B cell (primary cell): ENCODE data around the gene SMIM22. TPM values are rescaled to one million over a fixed set of nuclear protein-coding genes. Genes with fewer than 3 reads are reported as not detected.

Experiments
- ATAC-seq: fragments of 200-7000 bp; cut with Tn5 transposase; one replicate; pipeline ENCODE4 v1.10.0; 2021; ENCODE audit warnings: low read depth, mild to moderate bottlenecking, moderate number of reproducible peaks, moderate library complexity
- CTCF ChIA-PET: fragments of 350-600 bp; sonication (Branson Sonifier 250); formaldehyde crosslinking; loops from one replicate; lab custom pipeline; 2021; ENCODE audit warnings: antibody characterized with exemption, inconsistent platforms; lab: Charles Lee
- POLR2A ChIA-PET: fragments of 350-600 bp; sonication (Branson Sonifier 250); formaldehyde crosslinking; loops from one replicate; lab custom pipeline; 2021; ENCODE audit warnings: antibody characterized with exemption; lab: Charles Lee
- DNase-seq: peaks from one replicate; pipeline ENCODE4 v3.0.0; 2013
- H2AFZ ChIP-seq: 2 replicates; pipeline ENCODE4 v1.6.1; 2012; ENCODE audit warnings: mild to moderate bottlenecking, low read depth, low read length; ENCODE audit not compliant: insufficient read depth, poor library complexity, severe bottlenecking
- H3K27ac ChIP-seq, 2 donors: 1 replicate in 1 of 2; 2 replicates in 1 of 2; pipeline ENCODE4 v1.5.1; 2012 to 2013; ENCODE audit warnings: low read length in 2 of 2, mild to moderate bottlenecking in 2 of 2, moderate library complexity in 1 of 2
- H3K27me3 ChIP-seq, 4 experiments: fragments of 200-600 bp in 1 of 4; sonication (generic) in 1 of 4; replicated peaks in 1 of 4; 1 replicate in 2 of 4; 2 replicates in 2 of 4; pipeline versions ENCODE4 v1.6.1 to v1.7.0; 2013 to 2016; ENCODE audit warnings: low read length in 3 of 4, mild to moderate bottlenecking in 2 of 4, mixed read lengths in 1 of 4, moderate library complexity in 1 of 4; ENCODE audit not compliant: insufficient read depth in 4 of 4, control insufficient read depth in 3 of 4; ENCODE audit errors: control extremely low read depth in 1 of 4
- H3K36me3 ChIP-seq, 2 experiments: replicated peaks in 1 of 2; 1 replicate in 1 of 2; 2 replicates in 1 of 2; pipeline versions ENCODE4 v1.6.1 to v1.7.1; 2013; ENCODE audit warnings: low read length in 1 of 2; ENCODE audit not compliant: insufficient read depth in 2 of 2, control insufficient read depth in 1 of 2; ENCODE audit errors: control extremely low read depth in 1 of 2, extremely low read depth in 1 of 2
- H3K4me1 ChIP-seq, 2 donors: fragments of 200-600 bp in 1 of 2; sonication (generic) in 1 of 2; 1 replicate in 1 of 2; 2 replicates in 1 of 2; pipeline versions ENCODE4 v1.5.1 to v1.6.1; 2013 to 2017; ENCODE audit warnings: low read length in 2 of 2; ENCODE audit not compliant: control insufficient read depth in 2 of 2, insufficient read depth in 2 of 2
- H3K4me2 ChIP-seq: replicated peaks from 2 replicates; pipeline ENCODE3; 2012; ENCODE audit warnings: mild to moderate bottlenecking, low read depth, low read length; ENCODE audit not compliant: poor library complexity, severe bottlenecking
- H3K4me3 ChIP-seq, 5 experiments: fragments of 200-600 bp in 1 of 5; sonication (generic) in 1 of 5; 1 replicate in 3 of 5; 2 replicates in 2 of 5; pipeline versions ENCODE4 v1.5.1 to v1.7.0; 2011 to 2016; ENCODE audit warnings: low read length in 4 of 5, mild to moderate bottlenecking in 4 of 5, low read depth in 2 of 5, control low read depth in 1 of 5, moderate library complexity in 1 of 5; ENCODE audit not compliant: insufficient read depth in 1 of 5; ENCODE audit errors: control extremely low read depth in 1 of 5, extremely low read depth in 1 of 5
- H3K79me2 ChIP-seq: fragments of 200-600 bp; sonication (generic); one replicate; pipeline ENCODE4 v1.6.0; 2016; ENCODE audit warnings: low read length; ENCODE audit not compliant: control insufficient read depth, insufficient read depth
- H3K9ac ChIP-seq: fragments of 200-600 bp; sonication (generic); 2 replicates; pipeline ENCODE4 v1.6.1; 2017; ENCODE audit warnings: mild to moderate bottlenecking, low read length, moderate library complexity
- H3K9me3 ChIP-seq, 3 donors: one replicate each; pipeline versions ENCODE4 v1.6.1 to v1.7.1; 2013; ENCODE audit warnings: low read length in 2 of 3; ENCODE audit not compliant: control insufficient read depth in 2 of 3, insufficient read depth in 1 of 3; ENCODE audit errors: control extremely low read depth in 1 of 3
- H4K20me1 ChIP-seq: 2 replicates; pipeline ENCODE4 v1.6.0; 2012; ENCODE audit warnings: mild to moderate bottlenecking, low read length; ENCODE audit not compliant: insufficient read depth, control insufficient read depth, poor library complexity, severe bottlenecking
- H3K27ac Mint-ChIP-seq: one replicate; pipeline ENCODE4 v1.8.0; 2021; ENCODE audit warnings: mixed read lengths
- H3K27me3 Mint-ChIP-seq: one replicate; pipeline ENCODE4 v1.8.0; 2021; ENCODE audit warnings: mixed read lengths
- H3K4me1 Mint-ChIP-seq: one replicate; pipeline ENCODE4 v1.8.0; 2021; ENCODE audit warnings: mixed read lengths
- H3K4me3 Mint-ChIP-seq: one replicate; pipeline ENCODE4 v1.8.0; 2021; ENCODE audit warnings: mixed read lengths
- H3K9me3 Mint-ChIP-seq: one replicate; pipeline ENCODE4 v1.8.0; 2022; ENCODE audit warnings: mixed read lengths; ENCODE audit not compliant: insufficient read depth
- EZH2 ChIP-seq: IDR thresholded peaks from 2 replicates; pipeline ENCODE4 v1.6.1; 2012; ENCODE audit warnings: borderline replicate concordance, low read depth, mild to moderate bottlenecking, moderate library complexity, low read length; ENCODE audit not compliant: insufficient read depth, poor library complexity, severe bottlenecking
- WGBS: methylation state at CpG from one replicate; pipeline ENCODE4 v1.1.5; 2013; ENCODE audit warnings: missing lambda C conversion rate; ENCODE audit not compliant: insufficient coverage; 5-methylcytosine and 5-hydroxymethylcytosine counted together
- intact Hi-C: fragments of 100-400 bp; cut with micrococcal nuclease; formaldehyde crosslinking; loops from one replicate; pipeline ENCODE4 v1.10.0; 2022
- polyA plus RNA-seq: library from polyadenylated mRNA; depleted of rRNA; stranded (reverse); fragments of >200 nt; gene quantifications from 2 replicates; pipeline ENCODE4 v1.2.3, GENCODE V29; 2012
- total RNA-seq, 2 donors: library from RNA; stranded (reverse); fragments of 120-200 nt in 1 of 2; gene quantifications; 1 replicate in 1 of 2; 2 replicates in 1 of 2; pipeline versions ENCODE4 v1.2.3 to v1.2.4, GENCODE V29; 2013 to 2022
- TF ChIP-seq, protein P1 (sequence below): fragments of 200-600 bp; IDR thresholded peaks from one replicate; pipeline ENCODE4 v1.8.0; 2022; ENCODE audit warnings: antibody characterized with exemption, mild to moderate bottlenecking

The SMIM22 gene
- total and polyA plus RNA-seq, 2 donors (not counting 1 experiment from before 2014, with no cell fraction given) = not detected

GRCh38 chr16:4785758-4786433, 9.3 kb upstream of the SMIM22 start:
- peaks cover 0 to 3% (median 0%) of the 10 kb centered on the region in 4 experiments for H3K27me3 ChIP-seq
- no peak overlapping the region for H2AFZ ChIP-seq
- H3K9ac ChIP-seq = no peak overlapping the region
- no peak for DNase-seq
- Mint-ChIP-seq H3K4me3 (no peak overlapping the region), H3K27ac (no peak overlapping the region), H3K4me1 (peaks cover 1% of the 10 kb centered on the region), H3K27me3 (no peaks in the 10 kb centered on the region), H3K9me3 (no peaks in the 10 kb centered on the region)
- POLR2A ChIA-PET = interaction anchor here (0.6 to 0.7 kb wide), 3 partner anchors 85 to 298 kb away, joined by 3 to 12 read pairs (median 7); no protein-coding TSS in a partner anchor
- CTCF ChIA-PET = no interaction called here
- H3K4me2 ChIP-seq = no peak overlapping the region
- 93% methylated on average over 8 of the region's 23 CpGs for WGBS
- H3K36me3 ChIP-seq = no peaks in the 10 kb centered on the region
- TF ChIP-seq, protein P1, sequence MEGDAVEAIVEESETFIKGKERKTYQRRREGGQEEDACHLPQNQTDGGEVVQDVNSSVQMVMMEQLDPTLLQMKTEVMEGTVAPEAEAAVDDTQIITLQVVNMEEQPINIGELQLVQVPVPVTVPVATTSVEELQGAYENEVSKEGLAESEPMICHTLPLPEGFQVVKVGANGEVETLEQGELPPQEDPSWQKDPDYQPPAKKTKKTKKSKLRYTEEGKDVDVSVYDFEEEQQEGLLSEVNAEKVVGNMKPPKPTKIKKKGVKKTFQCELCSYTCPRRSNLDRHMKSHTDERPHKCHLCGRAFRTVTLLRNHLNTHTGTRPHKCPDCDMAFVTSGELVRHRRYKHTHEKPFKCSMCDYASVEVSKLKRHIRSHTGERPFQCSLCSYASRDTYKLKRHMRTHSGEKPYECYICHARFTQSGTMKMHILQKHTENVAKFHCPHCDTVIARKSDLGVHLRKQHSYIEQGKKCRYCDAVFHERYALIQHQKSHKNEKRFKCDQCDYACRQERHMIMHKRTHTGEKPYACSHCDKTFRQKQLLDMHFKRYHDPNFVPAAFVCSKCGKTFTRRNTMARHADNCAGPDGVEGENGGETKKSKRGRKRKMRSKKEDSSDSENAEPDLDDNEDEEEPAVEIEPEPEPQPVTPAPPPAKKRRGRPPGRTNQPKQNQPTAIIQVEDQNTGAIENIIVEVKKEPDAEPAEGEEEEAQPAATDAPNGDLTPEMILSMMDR = no peak
- no peak for TF ChIP-seq EZH2
- H4K20me1 ChIP-seq = no peaks in the 10 kb centered on the region
- no peaks in the 10 kb centered on the region for H3K4me1 ChIP-seq
- no peaks in the 10 kb centered on the region for H3K9me3 ChIP-seq
- no peak for ATAC-seq
- H3K79me2 ChIP-seq = no peaks in the 10 kb centered on the region
- intact Hi-C loops = no loop called here
- no peak overlapping the region for H3K27ac ChIP-seq
- no peak overlapping the region for H3K4me3 ChIP-seq

GRCh38 chr16:4787068-4787467, 8.1 kb upstream of the SMIM22 start:
- ChIA-PET POLR2A (no interaction called here), CTCF (interaction anchor here (0.6 kb wide), 2 partner anchors 248 to 497 kb away, joined by 3 read pairs; no protein-coding TSS in a partner anchor)
- intact Hi-C loops = no loop called here
- Histone ChIP-seq H4K20me1 (no peaks in the 10 kb centered on the region), H3K4me3 (no peak overlapping the region), H3K36me3 (no peaks in the 10 kb centered on the region), H3K4me1 (no peaks in the 10 kb centered on the region), H3K79me2 (no peaks in the 10 kb centered on the region), H3K27ac (no peak overlapping the region), H2AFZ (no peak overlapping the region), H3K9ac (no peak overlapping the region), H3K27me3 (peaks cover 0 to 6% (median 0%) of the 10 kb centered on the region in 4 experiments), H3K9me3 (no peaks in the 10 kb centered on the region), H3K4me2 (no peak overlapping the region)
- Mint-ChIP-seq H3K9me3 (no peaks in the 10 kb centered on the region), H3K4me1 (peaks cover 1% of the 10 kb centered on the region), H3K4me3 (no peak overlapping the region), H3K27ac (no peak overlapping the region), H3K27me3 (no peaks in the 10 kb centered on the region)
- TF ChIP-seq, protein P1 = no peak
- TF ChIP-seq EZH2 = no peak
- ATAC-seq (no peak), DNase-seq (no peak)
- WGBS = 100% methylated on average over 7 of the region's 8 CpGs
